ENCODE data around the gene PRR36.
A peak's percentile ranks its signal among the peaks of the same experiment; 100 is the strongest.

Gene PRR36

DNA sequence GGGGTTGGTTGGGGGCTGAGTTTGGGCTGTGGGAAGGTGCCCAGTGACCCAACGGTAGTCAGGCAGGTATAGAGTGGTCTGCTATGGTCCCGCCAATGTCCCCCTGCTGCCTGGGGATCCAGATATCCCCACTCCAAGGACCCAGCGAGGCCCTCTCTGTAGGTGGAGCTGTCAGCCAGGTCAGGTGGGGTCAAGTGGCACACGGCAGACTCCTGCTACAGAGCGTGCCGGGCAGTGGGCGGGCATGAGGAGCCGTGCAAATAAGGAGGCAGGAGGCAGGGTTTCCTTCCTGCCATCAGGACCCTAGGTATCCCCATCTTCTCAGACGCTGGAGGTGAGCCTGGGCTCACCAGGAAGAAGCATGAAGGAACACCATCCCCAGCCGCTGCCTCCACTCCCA lies 29.2 kb downstream of the PRR36 start:
- DNase-seq (ENCODE audit: low spot score): no peak

DNA sequence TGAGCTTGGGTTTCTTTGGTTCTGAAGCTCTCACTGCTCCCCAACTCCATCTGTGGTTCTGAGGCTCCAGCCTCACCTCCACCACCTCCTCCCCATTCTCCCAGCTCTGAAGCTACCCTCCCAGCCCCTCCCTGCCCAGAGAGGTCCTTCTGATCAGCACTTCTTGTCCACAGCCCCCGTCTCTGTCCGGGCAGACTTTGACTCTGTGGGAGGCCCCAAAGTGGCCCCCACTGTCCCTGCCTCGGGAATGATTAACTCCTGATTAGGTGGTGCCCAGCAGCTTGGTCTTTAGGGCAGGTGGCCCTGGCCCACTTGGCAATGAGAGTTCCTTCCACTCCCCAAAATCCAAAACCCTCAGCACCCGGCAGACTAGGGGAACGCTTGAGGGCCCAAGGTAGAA lies 29.8 kb downstream of the PRR36 start:
- DNase-seq (ENCODE audit: low spot score): no peak

DNA sequence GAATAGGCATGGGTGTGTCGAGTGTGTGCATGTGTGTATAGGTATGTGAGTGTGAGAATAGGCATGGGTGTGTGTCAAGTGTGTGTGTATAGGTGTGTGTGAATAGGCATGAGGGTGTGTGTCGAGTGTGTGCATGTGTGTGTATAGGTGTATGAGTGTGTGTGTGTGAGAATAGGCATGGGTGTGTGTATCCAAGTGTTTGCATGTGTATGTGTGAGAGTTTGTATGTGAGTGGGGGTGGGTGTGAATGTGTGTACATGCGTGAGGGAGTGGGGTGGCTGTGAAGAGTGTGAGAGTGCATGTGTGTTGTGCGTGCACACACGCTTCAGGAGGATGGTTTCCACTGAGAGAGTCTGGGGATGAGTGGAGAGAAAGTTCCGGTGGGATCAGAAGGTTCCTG lies 30.7 kb downstream of the PRR36 start:
- no peak for DNase-seq (ENCODE audit: low spot score)

DNA sequence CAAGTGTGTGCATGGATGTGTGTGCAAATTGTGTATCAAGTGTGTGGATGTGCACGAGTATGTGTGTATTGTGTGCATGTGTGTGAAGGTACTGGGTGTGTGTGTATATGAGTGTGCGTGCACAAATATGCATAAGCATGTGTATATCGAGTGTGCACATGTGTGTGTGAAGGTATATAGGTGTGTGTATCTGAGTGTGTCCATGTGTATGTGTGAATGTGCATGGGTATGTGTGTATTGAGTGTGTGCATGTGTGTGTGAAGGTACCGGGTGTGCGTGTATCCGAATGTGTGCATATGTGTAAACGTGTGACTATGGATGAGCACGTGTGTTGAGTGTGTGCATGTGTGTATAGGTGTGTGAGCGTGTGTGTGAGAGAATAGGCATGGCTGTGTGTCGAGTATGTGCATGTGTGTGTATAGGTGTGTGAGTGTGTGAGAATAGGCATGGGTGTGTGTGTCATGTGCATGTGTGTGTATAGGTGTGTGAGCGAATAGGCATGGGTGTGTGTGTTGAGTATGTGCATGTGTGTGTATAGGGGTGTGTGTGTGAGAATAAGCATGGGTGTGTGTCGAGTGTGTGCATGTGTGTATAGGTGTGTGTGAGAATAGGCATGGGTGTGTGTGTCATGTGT lies 31.4 kb downstream of the PRR36 start:
- no peak for DNase-seq (ENCODE audit: low spot score)

DNA sequence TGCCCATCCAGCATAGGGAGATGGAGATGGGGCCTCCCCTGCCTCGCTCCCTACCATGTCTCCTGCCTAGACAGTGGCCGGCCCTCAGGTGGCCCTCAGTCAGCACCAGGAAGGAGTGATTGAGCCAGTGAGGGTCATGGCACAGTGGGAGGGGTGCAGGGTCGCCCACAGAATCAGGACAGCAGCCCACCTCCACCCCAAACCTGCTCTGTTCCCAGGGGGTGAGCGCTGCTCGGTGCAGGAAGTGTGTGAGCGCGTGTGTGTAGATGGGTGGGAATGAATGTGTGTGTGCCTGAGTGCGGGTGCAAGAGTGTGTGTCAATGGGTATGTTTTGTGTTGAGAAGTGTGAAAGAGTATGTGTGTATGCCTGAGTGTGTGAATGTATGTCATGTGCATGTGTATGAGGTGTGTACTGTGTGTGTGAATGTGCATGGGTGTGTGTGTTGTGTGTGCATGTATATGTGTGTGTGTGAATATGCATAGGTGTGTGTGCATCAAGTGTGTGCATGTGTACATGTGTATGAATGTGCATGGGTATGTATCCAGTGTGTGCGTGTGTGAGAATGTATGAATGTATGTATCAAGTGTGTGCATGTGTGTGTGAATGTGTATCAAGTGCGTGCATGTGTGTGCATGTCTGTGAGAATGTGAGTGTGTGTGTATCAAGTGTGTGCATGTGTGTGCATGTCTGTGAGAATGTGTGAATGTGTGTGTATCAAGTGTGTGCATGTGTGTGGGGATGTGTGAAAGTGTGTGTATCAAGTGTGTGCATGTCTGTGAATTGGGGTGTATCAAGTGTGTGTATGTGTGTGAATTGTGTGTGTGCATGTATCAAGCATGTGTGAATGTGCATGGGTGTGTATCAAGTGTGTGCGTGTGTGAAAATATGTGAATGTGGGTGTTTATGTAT lies 32.2 kb downstream of the PRR36 start:
- no peak for DNase-seq (ENCODE audit: low spot score)

DNA sequence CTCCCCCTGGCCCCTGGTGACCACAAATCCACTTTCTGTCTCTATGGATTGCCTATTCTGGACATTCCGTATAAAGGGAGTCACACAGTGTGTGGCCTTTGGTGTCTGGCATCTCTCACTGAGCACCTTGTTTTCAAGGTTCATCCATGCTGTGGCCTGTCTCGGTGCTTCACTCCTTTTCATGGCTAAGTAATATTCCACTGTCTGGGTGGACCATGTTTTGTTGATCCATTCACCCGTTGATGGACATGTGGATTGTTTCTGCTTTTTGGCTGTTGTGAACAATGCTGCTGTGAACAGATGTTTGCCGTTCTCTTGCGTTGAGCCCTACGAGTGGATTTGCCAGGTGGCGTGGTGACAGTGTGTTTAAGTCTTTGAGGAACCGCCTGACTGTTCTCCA lies 33.6 kb downstream of the PRR36 start:
- no peak for DNase-seq (ENCODE audit: low spot score)

DNA sequence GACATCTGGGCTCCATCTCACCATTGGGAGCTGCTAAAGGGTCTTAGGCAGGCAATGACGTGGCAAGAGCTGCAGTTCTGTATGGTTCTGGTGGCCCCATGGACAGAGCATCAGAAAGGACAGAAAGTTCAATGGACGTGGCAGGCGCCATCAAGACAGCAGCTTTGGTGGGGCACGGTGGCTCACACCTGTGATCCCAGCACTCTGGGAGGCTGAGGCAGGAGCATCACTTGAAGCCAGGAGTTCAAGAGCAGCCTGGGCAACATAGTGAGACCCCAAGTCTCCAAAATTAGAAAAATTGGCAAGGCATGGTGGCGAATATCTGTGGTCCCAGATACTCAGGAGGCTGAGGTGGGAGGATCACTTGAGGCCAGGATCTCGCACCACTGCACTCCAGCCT lies 34.7 kb downstream of the PRR36 start:
- no peak for DNase-seq (ENCODE audit: low spot score)

DNA sequence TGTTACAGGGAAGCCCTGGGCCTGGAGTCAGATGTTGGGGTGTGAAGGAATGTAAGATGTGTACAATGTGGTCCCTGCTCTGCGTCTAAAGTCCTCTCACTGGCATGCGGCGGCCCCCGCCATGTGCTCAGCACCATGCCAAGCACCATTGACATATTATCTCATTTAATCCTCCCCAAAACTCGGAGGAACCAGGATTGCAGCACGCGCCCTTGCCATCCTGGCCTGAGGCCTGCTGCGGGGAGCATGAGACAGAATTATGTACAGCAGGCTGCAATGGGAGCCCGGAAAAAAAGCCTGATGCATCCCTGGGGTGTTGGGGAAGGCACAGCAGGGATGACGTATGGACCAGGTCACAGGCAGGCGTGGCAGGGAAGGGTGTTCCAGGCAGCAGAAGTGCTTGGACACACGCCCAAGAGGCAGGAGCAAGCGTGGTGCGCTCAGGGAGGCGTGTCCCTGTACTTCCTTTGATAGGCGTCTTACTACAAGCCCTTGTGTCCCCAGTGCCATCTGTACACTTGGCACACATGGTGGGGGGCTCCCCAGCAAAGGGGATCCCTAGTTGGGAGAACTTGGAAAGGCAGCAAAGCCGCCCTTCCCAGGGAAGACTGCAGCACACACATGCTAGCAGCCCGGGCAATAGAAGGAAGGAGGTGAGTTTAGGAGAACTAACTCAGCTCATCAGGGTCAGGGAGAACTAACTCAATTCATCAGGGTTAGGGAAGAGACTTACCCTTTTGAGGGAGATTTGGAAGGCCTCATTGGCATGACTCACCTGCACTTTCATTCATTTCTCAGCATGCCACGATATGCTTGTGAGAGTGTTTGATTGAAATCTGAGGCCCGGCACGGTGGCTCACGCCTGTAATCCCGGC lies 40.7 kb downstream of the PRR36 start:
- DNase-seq (ENCODE audit: low spot score): no peak

DNA sequence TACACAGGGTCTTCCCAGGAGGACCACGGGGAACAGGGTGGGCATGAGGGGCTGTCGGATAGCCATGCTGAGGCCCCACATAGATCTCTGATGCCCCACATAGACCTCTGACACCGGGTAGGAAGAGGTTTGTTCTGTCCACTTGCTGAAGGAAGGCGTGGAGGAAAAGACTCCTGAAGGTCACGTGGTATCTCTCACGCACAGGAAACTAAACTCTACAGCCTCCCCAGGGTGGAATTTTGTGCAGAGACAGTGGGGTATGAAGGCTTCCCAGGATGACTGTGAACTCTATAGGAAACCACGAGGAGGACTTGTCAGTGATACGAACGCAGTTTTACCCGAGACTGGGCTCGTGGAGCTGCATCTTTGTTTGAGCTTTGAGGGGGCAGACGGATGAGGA lies 41.4 kb downstream of the PRR36 start:
- DNase-seq (ENCODE audit: low spot score): no peak

DNA sequence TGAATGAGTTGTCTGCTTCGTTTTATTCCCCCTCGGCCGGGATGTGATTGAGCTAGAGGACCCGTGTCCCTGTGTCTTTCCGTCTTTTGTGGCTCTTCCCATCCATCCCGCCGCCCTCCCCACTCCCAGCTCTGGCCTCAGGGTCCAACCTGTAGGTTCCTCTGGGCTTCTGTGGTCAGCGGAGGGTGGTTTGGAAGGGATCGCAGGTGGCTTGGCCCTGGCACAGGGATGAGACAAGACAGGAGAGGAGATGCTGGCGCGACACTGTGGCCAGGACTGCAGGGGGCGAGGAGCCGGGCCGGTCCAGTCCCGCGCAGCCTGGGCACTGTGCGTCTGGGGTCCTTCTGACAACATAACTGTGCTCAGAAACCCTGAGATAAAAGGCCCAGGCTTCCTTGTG lies 42.2 kb downstream of the PRR36 start:
- DNase-seq (ENCODE audit: low spot score): no peak

DNA sequence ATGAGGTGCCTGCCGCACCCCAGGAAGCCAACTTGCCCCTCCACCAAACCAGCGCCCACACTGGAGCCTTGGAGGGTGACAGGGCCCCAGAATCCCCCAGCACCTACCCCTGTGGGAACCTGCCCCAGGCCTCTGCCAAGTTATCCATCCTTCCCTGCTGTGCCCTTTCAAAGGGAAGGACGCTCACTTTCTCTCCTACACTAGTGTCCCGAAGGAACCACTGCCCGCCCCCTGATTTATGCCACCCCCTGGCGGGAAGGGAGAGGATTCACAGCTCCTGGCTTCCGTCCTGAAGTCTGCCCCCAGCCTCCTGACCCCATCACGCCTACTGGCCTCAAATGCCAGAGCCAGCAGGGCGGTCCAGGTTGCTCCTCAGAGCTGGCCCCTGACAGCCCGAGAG lies 42.7 kb downstream of the PRR36 start:
- DNase-seq (ENCODE audit: low spot score): no peak

DNA sequence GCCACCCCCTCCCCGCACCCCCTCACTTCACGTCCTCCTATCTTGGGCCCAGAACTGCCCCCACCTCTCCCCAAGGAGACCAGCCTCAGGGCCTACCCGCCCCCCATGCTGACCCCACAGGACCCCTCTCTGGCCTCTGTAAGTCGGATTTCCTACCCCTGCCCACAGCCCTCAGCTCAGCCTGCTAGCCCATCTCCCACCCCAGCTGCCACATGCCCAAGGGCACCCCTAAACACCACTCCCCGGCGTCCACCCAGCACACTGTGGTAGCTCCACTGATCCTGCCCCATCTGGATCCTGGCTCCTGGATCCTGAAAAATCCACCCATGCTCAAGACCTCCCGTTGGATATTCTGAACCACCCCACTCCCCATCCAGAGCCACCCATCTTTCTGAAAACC lies 43.4 kb downstream of the PRR36 start:
- DNase-seq (ENCODE audit: low spot score): no peak

DNA sequence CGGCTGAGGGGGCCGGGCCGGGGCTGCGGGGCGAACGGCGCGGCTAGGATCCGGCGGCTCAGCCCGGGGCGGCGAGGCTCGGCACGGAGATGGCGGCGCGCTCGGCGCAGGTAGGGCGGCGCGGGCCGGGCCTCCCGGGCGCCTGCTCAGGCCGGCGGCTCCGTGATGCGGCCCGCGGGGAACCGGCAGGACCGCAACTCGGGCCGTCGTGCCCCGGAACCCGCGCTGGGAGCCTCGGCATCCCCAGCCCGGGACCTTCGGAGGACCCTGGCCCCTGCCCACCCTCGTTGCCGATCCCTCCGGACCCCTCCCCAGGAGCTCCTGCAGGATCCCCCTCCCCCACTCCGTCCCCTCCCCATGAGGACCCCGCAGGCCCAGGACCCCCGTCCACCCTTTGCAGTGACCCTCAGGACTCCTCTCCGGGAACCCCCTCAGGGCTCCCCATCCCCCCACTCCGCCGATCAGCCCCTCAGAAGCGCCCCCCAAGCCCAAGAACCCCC lies 43.9 kb downstream of the PRR36 start:
- DNase-seq (ENCODE audit: low spot score): no peak

DNA sequence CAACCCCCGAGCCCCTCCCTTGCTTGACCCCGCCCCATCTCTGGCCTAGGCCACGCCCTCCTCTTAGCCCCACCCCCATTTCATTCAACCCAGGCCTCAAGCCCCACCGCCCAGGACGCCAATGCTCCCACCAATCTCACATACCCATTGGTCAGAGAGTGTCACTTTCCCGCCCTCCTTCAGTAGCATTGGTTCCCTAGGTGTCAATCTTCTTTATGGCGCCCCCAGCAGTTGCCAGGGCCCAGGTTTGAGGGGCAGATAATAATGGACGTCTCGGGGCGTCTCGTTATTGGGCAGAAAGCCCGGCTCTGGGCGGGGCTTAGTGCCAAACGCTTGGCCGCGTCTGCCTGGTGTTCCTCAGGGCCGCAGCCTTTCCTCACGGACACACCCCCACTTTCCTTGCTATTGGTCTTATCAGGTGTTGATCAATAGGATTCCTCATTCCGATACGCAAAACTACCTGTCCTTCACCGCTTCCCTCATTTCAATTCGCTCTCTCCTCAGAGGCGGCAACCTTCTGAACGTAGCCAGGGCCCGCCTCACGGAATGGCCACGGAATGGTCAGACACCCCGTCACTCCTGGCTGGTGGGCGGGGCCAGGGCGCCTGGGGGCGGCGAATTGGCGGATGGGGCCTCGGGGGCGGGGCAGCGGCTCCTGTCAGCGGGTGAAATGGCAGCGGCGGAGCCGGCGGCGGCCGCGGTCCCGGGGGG lies 44.5 kb downstream of the PRR36 start, which contains the start of gene EVI5L:
Gene EVI5L (plus strand): TSS at position 658 of the 711 bp plus-strand sequence. CDS start 16,325 bp downstream, outside the sequence.
- DNase-seq (ENCODE audit: low spot score): peak; percentile 100

DNA sequence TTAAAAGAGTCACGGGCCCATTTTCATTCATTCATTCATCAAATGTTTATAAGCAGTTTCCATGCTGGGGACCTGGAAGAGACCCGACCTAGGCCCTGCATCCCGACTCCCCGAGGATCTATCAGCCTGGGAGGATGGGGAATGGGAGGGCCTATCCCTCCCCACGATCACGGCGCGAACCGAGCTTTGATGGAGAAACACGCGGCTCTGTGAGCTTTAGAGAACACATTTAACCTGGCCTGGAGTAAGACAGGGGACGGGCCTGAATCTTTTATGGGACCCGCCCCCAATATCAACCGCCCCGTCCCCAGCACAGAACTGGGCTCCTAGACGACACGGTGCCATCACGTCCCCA lies 45.0 kb downstream of the PRR36 start:
- no peak for DNase-seq (ENCODE audit: low spot score)

DNA sequence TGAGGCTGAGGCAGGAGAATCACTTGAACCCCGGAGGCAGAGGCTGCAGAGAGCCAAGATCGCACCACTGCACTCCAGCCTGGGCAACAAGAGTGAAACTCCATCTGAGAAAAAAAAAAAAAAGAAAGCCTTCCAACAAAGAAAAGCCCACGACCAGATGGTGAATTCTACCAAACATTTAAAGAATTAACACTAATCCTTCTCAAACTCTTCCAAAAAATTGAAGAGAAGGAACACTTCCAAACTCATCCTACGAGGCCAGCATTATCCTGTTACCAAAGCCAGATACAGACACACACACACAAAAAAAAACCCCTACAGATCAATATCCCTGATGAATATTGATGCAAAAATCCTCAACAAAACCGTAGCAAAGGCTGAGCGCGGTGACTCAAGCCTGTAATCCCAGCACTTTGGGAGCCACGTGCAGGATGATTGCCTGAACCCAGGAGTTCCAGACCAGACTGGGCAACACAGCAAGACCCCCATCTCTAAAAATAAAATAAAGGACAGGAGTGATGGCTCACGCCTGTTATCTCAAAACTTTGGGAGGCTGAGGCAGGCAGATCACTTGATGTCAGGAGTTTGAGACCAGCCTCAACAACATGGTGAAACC lies 50.4 kb downstream of the PRR36 start:
- no peak for DNase-seq (ENCODE audit: low spot score)

DNA sequence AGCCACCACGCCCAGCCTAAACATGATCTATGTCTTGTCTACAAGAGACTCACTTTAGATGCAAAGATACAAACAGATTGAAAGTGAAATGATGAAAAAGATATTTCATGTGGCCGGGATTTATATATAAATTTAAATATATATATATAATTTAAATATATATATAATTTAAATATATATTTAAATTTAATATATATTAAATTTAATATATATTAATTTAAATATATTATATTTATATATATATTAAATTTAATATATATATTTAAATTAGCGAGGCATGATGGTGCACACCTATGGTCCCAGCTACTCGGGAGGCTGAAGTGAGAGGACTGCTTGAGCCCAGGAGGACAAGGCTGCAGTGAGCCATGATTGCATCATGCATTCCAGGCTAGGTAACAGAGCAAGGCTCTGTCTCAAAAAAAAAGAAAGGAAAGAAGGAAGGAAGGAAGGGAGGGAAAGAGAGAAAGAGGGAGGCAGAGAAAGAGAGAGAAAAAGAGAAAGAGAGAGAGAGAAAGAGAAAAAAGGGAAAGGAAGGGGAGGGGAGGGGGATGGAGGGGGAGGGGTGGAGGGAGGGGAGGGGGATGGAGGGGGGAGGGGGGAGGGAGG lies 51.2 kb downstream of the PRR36 start:
- no peak for DNase-seq (ENCODE audit: low spot score)

DNA sequence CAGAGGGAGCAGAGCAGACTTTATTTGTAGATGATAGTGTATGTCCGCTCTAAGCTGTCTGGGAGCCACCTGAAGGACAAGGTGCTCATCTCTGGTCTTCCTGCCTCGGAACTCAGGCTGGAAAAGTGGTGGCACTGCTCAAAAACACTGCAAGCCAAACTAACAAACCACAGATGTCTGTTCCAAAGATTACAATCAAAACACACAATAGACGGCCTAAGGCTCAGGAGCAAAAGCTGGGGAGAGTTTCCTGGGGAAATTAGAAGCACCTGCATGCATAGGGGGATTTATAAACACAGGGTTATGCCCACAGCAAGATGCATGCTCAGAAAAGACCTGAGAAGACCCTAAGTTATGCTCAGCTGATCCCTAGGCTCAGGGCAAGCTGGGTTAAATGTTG lies 53.6 kb downstream of the PRR36 start:
- no peak for DNase-seq (ENCODE audit: low spot score)

DNA sequence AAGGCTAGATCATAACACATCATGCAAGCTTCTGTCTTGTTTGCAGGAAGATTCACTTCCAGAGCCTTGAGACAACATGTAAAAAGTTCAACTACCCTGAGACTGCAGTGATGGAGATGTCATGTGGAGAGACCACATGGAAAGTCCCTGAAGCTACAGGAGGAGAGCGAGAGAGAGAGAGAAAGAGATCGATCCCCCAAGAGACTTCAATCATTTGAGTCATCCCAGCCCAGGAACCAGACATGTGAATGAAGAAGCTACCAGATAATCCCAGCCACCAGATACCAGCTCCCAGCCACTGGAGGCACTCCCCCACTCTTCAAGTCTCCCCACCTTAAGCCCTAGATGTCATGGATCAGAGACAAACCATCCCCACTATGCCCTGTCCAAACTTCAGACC lies 54.9 kb downstream of the PRR36 start:
- no peak for DNase-seq (ENCODE audit: low spot score)

DNA sequence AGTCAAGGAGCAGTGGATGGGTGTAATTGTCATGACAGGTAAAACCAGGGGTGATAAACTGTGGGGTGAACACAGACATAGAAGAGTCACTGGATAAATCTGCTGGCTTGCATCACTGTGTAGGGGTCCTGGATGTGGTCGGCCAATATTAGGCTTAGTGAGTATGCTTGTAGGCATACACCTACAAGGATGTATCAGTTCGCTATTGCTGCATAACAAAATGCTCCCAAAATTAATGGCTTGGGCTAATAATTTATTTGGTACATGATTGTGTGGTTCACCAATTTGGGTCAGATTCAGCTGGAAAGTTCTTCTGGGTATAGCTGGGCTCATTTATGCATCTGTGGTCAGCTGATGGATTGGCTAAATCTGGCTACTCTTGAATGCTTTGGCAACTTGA lies 55.4 kb downstream of the PRR36 start:
- DNase-seq (ENCODE audit: low spot score): no peak

Measured in NAMALWA (cell line).